GM18507 (cell line): ENCODE data around the gene ATP9B.

Experiments used
- DNase-seq: peaks from one replicate; pipeline ENCODE4 v3.0.0; 2011; ENCODE audit warnings: low read depth; ENCODE audit not compliant: insufficient read length; ENCODE audit errors: extremely low spot score
- FAIRE-seq: peaks from 2 replicates; lab custom pipeline; 2011; peaks lifted over from hg19 to GRCh38; lab: Jason Lieb, UNC

Gene ATP9B

GRCh38 chr18:79068937-79069716 is at the start of gene ATP9B:
ATP9B (plus strand) TSS chr18:79069394; CDS start chr18:79069411, 17 bp downstream.
- peak; percentile 96 for DNase-seq
- FAIRE-seq = peak; percentile 99

GRCh38 chr18:79019881-79020280 is 49.3 kb upstream of the ATP9B start:
- DNase-seq = no peak

GRCh38 chr18:79022603-79023002 is 46.6 kb upstream of the ATP9B start:
- FAIRE-seq (no peak), DNase-seq (no peak)

More at GRCh38 chr18:79019881-79020280, 49.3 kb upstream of the ATP9B start:
- FAIRE-seq = no peak

DNA sequence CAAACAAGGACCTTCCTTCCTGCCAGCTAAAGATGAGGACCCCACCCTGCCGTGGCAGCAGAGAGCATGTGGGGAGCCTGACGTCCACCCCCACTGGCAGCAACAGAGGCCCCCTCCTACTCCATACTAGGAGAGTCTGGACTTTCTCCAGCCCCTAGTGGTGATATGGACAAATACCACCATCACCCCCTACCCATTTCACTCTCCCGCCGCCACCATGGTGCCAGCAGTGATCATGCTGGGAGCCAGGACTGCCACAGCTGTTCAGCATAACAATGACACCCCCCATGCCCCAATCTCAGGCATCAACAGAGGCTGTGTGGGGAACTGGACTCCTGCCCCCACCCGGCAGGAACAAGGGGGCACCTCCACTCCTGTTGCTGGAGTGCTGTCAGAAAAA is 42.7 kb upstream of the ATP9B start:
- DNase-seq (no peak), FAIRE-seq (no peak)

- FAIRE-seq = no peak
- no peak for DNase-seq
Measured at GRCh38 chr18:79030680-79031079, 38.5 kb upstream of the ATP9B start.

DNA sequence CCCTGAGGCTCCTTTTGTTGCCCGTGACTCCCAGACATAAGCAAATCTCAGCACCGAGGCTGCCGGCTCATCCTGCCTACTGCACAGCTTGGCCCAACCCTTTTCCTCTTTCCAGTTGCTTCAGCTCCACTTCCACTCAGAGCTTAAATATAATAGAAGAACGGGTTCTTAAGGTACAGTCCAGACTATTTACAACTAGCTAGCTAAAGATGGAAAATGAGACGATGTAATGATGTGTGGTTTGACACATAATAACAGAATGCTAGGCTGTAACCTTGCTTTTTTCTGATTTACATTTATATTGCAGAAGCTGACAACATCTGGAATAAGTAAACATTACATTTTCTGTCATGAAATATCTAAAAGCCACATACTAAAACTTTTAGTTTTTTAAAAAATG is 26.9 kb upstream of the ATP9B start:
- FAIRE-seq = no peak
- no peak for DNase-seq

GRCh38 chr18:79043288-79043687 is 25.9 kb upstream of the ATP9B start:
- FAIRE-seq (no peak), DNase-seq (no peak)

- FAIRE-seq = no peak
- DNase-seq = no peak
Measured at GRCh38 chr18:79046522-79046921, 22.7 kb upstream of the ATP9B start.

- no peak for FAIRE-seq
- DNase-seq = no peak
Measured at GRCh38 chr18:79047556-79048244, 21.5 kb upstream of the ATP9B start.

DNA sequence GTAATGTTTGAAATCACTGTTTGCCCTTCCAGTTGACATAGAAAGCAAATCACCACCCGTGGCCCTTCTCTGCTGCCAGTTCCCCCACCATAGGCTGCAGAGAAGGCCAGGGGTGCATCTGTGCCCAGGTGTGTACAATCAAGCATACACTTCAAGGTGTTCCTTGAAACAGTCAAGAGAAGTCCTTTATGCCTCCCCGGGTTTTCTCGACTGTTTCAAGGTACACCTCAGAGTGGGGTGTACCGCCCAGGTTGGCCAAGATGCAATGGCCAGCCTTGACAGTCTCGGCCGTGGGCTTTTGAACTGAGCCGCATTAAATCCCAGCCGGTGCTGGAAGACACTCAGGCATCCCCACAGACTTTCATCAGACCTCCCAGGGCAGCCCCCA is 21.0 kb upstream of the ATP9B start:
- FAIRE-seq (no peak), DNase-seq (no peak)

GRCh38 chr18:79049506-79049905 is 19.7 kb upstream of the ATP9B start:
- DNase-seq = no peak
- FAIRE-seq = no peak

- DNase-seq (no peak), FAIRE-seq (no peak)
Measured at GRCh38 chr18:79050005-79050404, 19.2 kb upstream of the ATP9B start.

DNA sequence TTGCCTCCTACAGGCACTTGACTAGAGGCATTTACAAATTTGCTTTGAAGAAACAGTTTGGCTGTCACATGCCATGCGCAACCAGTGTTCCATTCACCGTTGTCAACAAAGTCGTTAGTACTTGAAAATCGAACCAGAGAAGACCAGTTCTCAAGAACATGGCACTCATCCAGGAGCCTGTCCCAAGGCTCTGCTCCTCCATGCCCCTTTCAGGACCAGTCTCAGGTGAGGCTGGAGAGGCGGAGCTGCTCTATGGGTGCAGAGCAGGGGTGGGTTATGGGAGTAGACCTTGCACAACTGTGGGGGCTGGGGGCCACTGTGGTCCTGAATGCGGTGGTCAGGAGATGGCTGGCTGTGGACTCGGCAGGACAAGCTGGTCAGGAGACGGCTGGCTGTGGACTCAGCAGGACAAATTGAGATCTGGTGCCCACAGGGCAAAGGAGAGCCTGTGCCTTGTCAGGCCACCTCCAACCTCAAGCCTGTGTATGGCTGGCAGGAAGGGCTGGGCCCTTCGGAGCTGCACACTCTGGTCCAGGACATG is 12.3 kb upstream of the ATP9B start:
- FAIRE-seq (no peak), DNase-seq (no peak)

- peak; percentile 33 for FAIRE-seq
- no peak for DNase-seq
Measured at GRCh38 chr18:79058007-79058406, 11.2 kb upstream of the ATP9B start.

GRCh38 chr18:79062806-79063205 is 6.4 kb upstream of the ATP9B start:
- FAIRE-seq (no peak), DNase-seq (no peak)

- DNase-seq (no peak), FAIRE-seq (no peak)
Measured at GRCh38 chr18:79064228-79064627, 5.0 kb upstream of the ATP9B start.

- no peak for FAIRE-seq
- no peak for DNase-seq
Measured at GRCh38 chr18:79065802-79066201, 3.4 kb upstream of the ATP9B start.

DNA sequence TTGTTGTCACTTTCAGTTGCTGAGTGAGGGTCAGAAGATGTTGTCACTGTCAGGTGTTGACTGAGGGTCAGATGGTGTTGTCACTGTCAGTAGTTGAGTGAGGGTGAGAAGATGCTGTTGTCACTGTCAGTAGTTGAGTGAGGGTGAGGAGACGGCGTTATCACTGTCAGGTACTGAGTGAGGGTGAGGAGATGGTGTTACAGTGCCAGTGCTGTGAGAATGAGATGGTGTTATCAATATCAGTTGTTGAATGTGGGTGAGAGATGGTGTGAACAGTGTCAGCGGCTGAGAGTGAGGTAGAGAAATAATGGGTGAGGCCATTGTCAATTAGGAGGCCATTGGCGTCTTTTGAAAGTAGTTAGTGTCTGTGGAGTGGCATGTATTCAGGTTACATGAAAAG is 1.6 kb upstream of the ATP9B start:
- FAIRE-seq = no peak
- DNase-seq = no peak

DNA sequence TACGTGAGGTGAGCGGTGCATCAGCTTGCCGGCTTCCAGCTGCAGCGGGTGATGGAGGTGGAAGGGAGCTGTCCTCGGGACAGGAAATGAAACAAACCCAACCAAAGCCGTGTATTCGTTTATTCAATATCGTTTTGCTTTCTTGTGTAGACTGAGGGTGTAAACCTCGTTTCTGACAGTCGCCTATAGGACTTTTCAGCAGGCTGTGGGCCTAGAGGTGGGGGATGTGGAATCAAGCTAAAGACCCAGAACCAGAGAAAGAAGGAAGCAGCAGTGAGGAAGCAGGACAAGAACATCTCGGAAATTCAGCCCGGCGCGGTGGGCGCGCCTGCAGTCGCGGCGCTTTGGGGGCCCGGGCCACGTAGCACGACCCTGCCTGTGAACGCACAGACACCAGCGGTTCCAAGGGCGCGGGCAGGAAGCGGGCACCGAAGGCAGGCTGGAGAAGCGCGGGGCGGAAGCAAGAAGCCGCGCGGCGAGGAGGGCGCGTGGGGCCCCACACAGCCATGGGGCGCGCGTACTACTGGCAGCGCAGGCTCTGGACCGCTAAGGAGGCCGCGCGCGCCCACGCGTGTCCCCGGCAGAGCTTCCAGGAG is 755 bp upstream of the ATP9B start:
- no peak for FAIRE-seq
- DNase-seq = no peak

DNA sequence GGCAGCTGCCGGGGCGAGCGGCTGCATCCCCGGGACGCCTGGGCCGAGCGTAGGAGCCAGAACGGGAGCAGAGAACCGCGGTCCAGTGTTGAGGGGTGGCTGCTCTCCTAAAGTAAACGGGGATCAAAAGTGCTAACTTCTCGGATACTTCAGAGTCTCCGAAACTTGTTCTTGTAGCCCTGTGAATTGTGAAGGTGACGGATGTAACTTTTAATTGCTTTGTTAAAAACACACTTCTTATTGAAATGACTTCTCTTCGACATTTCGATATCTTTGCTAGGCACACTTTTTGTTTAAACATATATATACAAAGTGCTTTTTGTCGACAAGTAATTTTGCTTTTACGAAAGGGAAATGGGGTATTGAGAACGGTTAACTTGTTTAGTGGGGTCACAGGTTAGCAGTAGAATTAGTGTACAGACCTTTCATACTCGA is 540 bp downstream of the ATP9B start:
- FAIRE-seq (peak; percentile 24), DNase-seq (no peak)
